NCI-H187 (cell line): Measurements from ENCODE around the gene UBE2E2.

ENCODE experiments used
- DNase-seq, 2 experiments: peaks; one replicate each; lab custom pipeline; 2025; lab: John Stamatoyannopoulos, UW

UBE2E2 gene

GRCh38 chr3:23241256-23241655 is 38.1 kb downstream of the UBE2E2 start:
- no peak for DNase-seq

DNA sequence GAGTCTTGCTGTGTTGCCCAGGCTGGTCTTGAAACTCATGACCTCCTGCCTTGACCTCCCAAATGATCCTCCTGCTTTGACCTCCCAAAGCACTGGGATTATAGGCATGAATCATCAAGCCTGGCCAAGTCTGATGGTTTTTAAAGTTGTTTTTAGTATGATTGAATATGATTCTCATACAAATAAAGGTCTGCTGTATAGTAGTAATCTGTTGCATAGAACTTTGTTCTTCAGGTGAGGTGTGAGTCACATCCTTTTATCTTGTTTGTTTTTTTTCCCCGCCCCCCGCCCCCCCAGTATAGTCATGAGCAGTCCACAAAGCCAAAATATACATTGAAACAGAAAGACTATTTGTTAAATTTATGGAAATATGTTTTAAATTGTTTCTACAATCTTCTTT is 39.0 kb downstream of the UBE2E2 start:
- DNase-seq, result no peak

DNA sequence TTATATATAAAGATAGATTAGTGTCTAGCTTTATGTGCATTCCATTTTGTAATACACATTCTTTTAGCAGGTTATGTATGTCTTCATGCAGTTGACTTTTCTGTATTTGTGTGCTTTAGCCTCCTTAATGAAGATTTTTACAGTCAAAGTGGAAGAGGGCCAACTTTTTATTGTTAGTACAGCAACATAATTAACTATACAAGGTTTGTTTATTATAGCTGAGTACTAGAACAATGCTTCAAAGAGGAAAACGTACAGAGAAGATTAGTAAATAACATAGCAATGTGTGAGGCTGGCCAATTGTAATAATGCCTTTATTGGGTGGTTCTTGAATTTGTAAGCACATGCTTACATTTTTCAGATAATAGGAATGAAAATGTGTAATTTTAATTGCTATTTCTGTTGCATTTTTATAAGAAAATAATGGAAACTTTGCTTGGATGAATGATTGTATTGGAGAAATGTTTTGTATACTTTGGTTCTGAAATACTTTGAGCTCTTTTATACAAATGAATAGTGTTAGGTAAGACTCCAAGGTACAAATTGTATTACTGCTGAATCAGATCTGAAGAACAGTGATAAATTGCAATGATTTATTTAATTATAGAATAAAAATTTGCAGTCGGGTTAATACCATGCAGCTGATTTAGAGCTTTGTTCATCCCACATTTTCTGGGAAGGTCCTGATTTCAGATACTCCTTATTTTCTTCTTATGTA is 41.4 kb downstream of the UBE2E2 start:
- no peak for DNase-seq

DNA sequence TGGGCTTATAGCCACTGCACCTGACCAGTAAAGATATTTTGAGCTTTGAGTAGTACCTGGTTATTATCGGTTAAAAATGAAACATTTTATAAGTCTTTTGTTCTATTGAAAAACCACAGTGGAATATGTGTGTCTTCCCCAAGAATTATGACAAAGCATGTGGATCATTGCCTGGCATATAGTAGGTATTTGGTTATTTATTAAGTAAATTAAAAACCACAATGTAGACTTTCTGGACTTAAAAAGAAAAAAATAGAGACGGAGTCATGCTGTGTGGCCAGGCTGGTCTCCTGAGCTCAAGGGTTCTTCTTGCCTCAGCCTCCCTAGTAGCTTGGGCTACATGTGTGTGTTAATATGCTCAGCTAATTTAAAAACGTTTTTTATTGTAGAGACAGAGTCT is 43.5 kb downstream of the UBE2E2 start:
- DNase-seq, result no peak

- DNase-seq, result no peak
Observed at GRCh38 chr3:23248594-23249131, 45.5 kb downstream of the UBE2E2 start.

- DNase-seq, result no peak
Observed at GRCh38 chr3:23249961-23250360, 46.8 kb downstream of the UBE2E2 start.

GRCh38 chr3:23252122-23252521 is 49.0 kb downstream of the UBE2E2 start:
- no peak for DNase-seq

- no peak for DNase-seq
Observed at GRCh38 chr3:23253214-23253613, 50.1 kb downstream of the UBE2E2 start.

DNA sequence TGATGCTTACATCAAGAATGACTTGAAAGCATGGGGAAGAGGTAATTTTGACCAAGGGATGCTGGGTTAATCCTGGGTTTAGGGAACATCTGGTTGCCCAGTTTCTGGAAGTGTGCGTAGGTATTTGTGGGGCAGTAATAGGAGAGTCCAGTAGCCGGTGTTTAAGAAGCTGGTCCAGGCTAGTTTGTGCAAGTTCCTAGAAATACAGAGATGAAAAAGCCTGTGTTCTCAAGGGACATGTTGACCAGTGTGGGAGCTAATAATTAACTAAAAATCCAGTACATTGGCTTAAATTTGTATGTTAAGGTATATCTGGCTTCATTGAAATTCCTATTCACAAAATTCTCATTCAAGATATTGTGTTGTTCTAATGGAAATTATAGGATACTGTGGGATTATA is 51.2 kb downstream of the UBE2E2 start:
- no peak for DNase-seq

DNA sequence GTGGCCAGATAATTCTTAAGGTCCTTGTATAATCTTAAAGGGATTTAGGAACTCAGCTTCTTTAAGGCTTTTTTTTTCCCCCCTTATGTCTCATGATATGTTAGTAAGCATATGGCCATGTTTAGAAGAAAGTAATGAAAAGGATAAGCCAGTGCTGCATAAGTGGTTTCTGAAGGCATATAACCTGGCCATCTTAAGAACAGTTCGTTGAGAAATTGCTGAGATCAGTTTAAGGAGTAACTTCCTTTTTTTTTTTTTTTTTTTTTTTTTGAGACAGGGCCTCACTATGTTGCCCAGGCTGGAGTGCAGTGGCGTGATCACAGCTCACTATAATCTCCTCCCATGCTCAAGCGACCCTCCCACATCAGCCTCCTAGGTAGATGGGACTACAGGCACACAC is 51.7 kb downstream of the UBE2E2 start:
- no peak for DNase-seq

DNA sequence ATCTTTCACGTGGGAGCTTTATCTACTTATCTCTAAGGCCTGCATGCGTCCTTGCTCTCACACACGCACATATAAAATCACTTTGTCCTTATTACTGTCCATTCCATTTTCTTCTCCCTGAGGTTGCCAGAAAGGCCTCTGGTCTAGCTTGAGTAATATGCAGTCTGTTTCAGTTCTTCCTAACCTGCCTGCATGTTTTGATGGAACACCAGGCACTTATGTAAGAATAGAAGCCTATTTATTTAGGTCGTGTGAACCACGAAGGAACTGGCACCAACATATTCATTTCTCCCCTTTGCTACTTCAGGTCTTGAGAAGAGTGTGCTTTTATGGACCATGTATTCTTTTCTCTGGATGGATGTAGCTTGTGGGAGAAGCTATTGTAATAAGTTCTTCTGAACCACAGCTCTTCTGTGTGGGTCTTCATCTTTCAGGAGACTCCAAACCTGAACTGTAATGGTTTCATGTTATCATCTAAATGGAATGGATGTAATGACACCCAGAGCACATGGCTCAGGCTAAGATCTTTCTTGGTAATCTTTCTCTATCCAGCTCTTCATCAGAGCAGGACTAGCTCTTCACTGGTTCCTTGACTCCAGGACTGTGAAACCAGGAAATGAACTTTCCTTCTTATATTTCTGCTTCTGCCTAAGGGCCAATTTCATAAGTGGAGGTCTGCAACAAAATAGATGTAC is 53.8 kb downstream of the UBE2E2 start:
- DNase-seq, result no peak

GRCh38 chr3:23258110-23258509 is 55.0 kb downstream of the UBE2E2 start:
- DNase-seq, result no peak

GRCh38 chr3:23259515-23259914 is 56.4 kb downstream of the UBE2E2 start:
- DNase-seq, result no peak

- DNase-seq, result no peak
Observed at GRCh38 chr3:23262766-23263165, 59.6 kb downstream of the UBE2E2 start.

DNA sequence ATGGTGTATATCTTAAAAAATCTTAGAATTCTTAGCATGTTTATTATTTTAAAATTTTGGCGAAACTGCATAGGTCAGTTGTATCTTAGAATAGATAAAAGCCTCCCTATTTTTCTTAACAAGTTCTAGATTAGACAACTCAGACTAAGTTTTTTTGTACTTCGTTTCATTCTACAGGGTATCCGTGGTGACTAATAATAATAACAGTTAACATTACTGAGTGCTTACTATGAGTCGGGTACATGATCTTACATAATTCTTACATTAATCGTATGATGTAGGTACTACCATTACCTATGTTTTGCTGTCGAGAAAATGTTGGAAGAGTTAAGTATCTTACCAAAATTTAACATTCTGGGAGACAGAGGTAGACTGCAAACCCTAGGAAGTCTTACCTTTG is 60.7 kb downstream of the UBE2E2 start:
- DNase-seq, result no peak

DNA sequence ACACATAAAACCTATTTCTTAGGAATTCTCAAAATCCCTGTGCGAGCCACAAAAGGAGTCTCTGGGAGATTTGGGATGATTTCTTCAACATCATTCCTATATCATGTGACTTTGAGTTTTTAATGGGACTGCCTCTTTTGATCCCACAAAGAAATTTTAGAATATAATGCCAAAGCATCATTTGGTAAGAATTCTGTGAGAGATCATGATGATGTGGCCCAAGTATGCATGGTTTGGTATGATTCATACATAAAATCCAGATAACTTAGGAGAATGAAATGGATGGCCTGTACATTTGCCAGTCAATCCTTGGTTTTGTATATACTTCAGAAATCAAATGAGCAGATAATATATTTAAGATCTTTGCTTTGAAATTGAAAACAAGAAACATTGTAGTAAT is 61.3 kb downstream of the UBE2E2 start:
- no peak for DNase-seq

DNA sequence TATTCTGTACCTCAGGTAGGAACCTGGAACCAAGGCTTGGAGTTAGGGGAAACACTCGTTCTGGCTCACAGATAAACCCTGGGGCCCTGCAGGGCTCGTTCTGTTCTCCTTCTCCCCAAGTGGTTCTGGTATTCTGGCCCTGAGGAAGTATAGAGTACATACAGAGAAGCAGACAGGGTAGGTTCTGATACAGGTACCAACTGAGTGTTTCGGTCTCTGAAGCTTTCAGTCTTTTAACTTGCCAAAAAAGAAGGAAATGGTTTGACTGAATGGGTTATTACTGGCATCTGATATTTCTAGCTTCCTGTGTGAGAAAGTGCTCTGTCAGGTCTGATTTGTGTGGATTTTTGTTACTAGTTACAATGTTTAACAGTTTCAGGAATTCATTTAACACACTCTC is 67.3 kb downstream of the UBE2E2 start:
- DNase-seq, result no peak

- DNase-seq, result no peak
Observed at GRCh38 chr3:23271876-23272741, 69.0 kb downstream of the UBE2E2 start.

DNA sequence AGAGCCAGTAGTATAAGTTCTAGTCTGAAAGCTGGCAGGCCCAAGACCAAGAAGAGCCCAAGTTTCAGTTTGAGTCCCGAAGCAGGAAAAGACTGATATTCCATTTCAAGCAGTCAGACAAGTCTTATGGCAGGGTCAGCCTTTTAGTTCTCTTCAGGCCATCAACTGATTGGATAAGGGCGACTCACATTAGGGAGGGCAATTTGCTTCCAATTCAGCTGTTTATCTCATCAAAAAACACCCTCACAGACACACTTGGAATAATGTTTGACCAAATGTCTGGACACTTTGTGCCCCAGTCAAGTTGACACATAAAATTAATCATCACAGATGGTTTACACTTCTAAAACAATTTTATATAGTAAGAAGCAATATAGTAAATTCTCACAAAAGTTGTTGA is 69.7 kb downstream of the UBE2E2 start:
- no peak for DNase-seq

DNA sequence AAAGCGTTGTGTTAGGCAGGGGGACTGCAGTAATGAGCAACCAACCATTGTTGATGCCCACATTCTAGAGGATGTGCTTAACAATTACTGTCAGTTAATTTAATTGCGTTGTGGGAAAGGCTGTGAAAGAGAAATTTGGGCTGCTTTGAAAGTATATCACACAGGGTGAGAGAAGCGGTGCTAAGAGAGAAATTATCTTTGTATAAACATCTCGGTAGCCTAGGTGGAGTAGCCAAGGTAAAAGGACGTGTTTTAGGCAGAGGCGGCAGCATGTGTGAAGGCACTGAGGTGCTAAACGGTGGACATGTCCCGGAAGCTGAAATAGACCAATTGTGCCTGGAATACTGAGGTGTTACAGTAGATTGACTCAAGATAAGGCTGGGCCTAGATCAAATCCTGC is 71.9 kb downstream of the UBE2E2 start:
- no peak for DNase-seq

GRCh38 chr3:23275814-23276213 is 72.7 kb downstream of the UBE2E2 start:
- DNase-seq, result no peak

DNA sequence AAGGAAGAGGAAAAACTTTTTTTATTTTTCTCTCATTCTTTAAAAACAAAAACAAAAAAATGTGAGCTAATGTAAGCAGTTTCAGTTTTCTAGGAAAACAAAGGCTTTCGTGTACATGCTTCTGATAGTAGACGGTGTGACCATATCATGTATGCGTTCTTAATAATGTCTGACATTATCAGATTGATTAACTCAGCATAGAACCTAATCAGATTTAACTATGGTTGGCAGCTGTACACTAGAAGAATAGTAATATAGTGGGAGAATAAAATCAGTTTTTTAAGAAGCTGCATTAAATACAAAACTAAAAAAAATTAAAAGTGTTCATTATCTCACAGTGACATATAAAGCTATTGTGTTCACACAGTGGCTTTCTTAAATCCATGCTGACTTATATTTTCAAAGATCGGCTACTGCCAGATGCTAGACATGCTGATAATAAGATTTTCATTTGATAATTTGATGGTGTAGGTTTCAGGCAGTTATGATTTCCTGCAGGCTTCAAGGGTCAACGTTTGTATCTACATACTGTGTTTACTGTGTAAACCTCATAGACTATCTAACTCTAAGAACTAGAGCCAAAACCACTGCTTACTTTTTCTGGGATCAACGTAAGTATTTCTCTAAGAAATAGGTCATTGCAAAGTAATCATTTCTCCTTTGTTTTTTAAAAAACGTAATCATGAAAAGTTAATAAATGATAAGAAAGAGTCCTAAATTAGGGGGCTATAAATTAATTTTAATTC is 74.0 kb downstream of the UBE2E2 start:
- no peak for DNase-seq
